ENCODE results near the gene SCAP. TPM values are rescaled to one million over a fixed set of nuclear protein-coding genes. Genes with fewer than 3 reads are reported as not detected.
"Not testable (repeated sequence)": the region's sequence is repeated elsewhere in the genome, so short reads cannot be mapped to it uniquely, and the experiment has no call there.

The SCAP gene
- total and polyA plus RNA-seq, 2 donors: 31.7 to 40.5 TPM

DNA sequence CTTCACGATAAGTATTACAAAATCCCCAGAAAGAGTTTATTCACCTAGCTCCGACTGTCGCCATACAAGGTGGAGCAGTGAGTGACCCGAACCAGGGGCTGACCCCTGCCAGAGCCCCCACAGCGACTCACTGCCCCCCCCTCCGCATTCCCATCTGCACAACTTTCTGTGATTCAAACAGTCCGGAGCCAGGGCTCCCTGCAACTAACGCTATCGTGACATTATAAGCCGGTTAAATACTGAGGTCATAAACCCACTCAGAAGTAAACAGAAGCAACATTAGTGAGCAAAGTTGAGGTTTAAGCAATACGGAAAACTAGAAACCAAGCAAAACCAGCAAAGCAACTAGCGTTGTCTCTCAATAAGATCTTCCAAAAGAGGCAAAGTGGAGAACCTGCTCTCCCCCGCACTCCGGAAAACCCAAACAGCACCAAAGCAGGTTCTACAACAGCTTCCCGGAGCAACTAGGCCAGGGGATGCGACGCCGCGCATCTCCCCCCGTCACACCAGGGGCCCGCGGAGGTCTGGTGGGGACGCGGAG, 642 bp downstream of the SCAP start:
- H3K9me3 ChIP-seq (ENCODE audit: control insufficient read depth in 2 of 2, insufficient read depth in 1 of 2, low read length in 1 of 2): no peaks in the 10 kb centered on the region
- DNase-seq (ENCODE audit: low read depth in 6 of 9, low spot score in 9 of 9): peak in 4 of 9 donors; percentile 15 to 66 (median 35)
- H3K4me3 ChIP-seq (ENCODE audit: low read length in 2 of 2): peak overlapping the region; percentile 63 to 98
- under 1% methylated on average over 24 of the region's 24 CpGs for WGBS
- no peaks in the 10 kb centered on the region for H3K27me3 ChIP-seq (ENCODE audit: control insufficient read depth in 2 of 2, insufficient read depth in 1 of 2, low read length in 1 of 2)
- H3K4me1 ChIP-seq (ENCODE audit: control insufficient read depth in 2 of 2, insufficient read depth in 2 of 2, low read length in 2 of 2): peaks cover 8 to 11% of the 10 kb centered on the region in 2 donors
- peak overlapping the region; percentile 54 to 91 for H3K27ac ChIP-seq (ENCODE audit: low read depth in 1 of 2, low read length in 1 of 2)
- H3K36me3 ChIP-seq (ENCODE audit: control insufficient read depth in 2 of 2, insufficient read depth in 2 of 2, low read length in 1 of 2): no peaks in the 10 kb centered on the region

DNA sequence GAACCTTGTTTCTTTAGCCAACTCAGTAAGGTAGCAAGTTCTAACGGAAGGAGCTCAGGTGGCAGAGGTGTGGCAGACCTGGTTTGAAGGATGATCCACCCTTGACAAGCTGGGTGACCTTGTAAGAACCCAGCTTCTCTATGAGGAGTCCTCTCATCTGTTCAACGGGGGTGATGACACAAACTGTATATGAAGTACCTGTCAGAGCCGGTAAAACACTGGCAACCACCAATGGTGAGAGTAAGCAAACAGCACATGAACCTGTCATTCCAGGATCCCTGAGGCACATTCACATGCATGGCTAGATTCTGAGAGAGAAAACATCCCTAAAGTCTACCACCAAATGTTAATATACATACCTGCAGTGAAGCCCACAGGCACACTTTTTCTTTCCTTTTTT, 2.4 kb downstream of the SCAP start:
- peaks cover 0 to 3% of the 10 kb centered on the region in 2 donors for H3K36me3 ChIP-seq (ENCODE audit: control insufficient read depth in 2 of 2, insufficient read depth in 2 of 2, low read length in 1 of 2)
- DNase-seq (ENCODE audit: low read depth in 6 of 9, low spot score in 9 of 9): no peak
- no peak overlapping the region for H3K27ac ChIP-seq (ENCODE audit: low read depth in 1 of 2, low read length in 1 of 2)
- H3K4me3 ChIP-seq (ENCODE audit: low read length in 2 of 2): no peak overlapping the region
- 87% methylated on average over 3 of the region's 3 CpGs for WGBS
- no peaks in the 10 kb centered on the region for H3K27me3 ChIP-seq (ENCODE audit: control insufficient read depth in 2 of 2, insufficient read depth in 1 of 2, low read length in 1 of 2)
- peaks cover 8 to 11% of the 10 kb centered on the region in 2 donors for H3K4me1 ChIP-seq (ENCODE audit: control insufficient read depth in 2 of 2, insufficient read depth in 2 of 2, low read length in 2 of 2)
- H3K9me3 ChIP-seq (ENCODE audit: control insufficient read depth in 2 of 2, insufficient read depth in 1 of 2, low read length in 1 of 2): peaks cover 0 to 4% of the 10 kb centered on the region in 2 donors

DNA sequence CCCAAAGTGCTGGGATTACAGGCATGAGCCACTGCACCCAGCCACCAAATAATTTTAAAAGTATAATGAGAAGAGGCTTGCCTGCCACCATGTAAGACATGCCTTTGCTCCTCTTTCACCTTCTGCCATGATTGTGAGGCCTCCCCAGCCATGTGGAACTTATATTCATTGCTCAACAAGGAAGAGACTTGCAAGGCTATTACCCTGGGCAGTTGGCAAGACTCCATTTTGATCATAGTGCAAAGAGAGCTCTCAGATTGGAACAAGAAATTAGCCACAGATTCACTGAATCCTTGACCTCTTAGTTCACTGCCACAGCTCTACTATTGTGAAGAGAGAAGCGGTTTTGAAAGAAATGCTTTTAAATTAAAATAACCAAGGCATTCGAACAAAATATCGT, 6.1 kb downstream of the SCAP start:
- no peak overlapping the region for H3K27ac ChIP-seq (ENCODE audit: low read depth in 1 of 2, low read length in 1 of 2)
- no peak overlapping the region for H3K4me3 ChIP-seq (ENCODE audit: low read length in 2 of 2)
- no peak for DNase-seq (ENCODE audit: low read depth in 6 of 9, low spot score in 9 of 9)
- peaks cover 3 to 6% of the 10 kb centered on the region in 2 donors for H3K4me1 ChIP-seq (ENCODE audit: control insufficient read depth in 2 of 2, insufficient read depth in 2 of 2, low read length in 2 of 2)
- H3K36me3 ChIP-seq (ENCODE audit: control insufficient read depth in 2 of 2, insufficient read depth in 2 of 2, low read length in 1 of 2): peaks cover 0 to 3% of the 10 kb centered on the region in 2 donors
- 85% methylated on average over 3 of the region's 3 CpGs for WGBS
- H3K27me3 ChIP-seq (ENCODE audit: control insufficient read depth in 2 of 2, insufficient read depth in 1 of 2, low read length in 1 of 2): no peaks in the 10 kb centered on the region
- peaks cover 0 to 4% of the 10 kb centered on the region in 2 donors for H3K9me3 ChIP-seq (ENCODE audit: control insufficient read depth in 2 of 2, insufficient read depth in 1 of 2, low read length in 1 of 2)

DNA sequence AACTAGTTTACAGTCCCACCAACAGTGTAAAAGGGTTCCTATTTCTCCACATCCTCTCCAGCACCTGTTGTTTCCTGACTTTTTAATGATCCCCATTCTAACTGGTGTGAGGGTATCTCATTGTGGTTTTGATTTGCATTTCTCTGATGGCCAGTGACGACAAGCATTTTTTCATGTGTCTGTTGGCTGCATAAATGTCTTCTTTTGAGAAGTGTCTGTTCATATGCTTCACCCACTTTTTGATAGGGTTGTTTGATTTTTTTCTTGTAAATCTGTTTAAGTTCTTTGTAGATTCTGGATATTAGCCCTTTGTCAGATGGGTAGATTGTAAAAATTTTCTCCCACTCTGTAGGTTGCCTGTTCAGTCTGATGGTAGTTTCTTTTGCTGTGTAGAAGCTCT, 7.4 kb downstream of the SCAP start:
- H3K27ac ChIP-seq (ENCODE audit: low read depth in 1 of 2, low read length in 1 of 2); H3K27me3 ChIP-seq (ENCODE audit: control insufficient read depth in 2 of 2, insufficient read depth in 1 of 2, low read length in 1 of 2); H3K9me3 ChIP-seq (ENCODE audit: control insufficient read depth in 2 of 2, insufficient read depth in 1 of 2, low read length in 1 of 2); H3K4me3 ChIP-seq (ENCODE audit: low read length in 2 of 2); DNase-seq (ENCODE audit: low read depth in 6 of 9, low spot score in 9 of 9); H3K36me3 ChIP-seq (ENCODE audit: control insufficient read depth in 2 of 2, insufficient read depth in 2 of 2, low read length in 1 of 2); H3K4me1 ChIP-seq (ENCODE audit: control insufficient read depth in 2 of 2, insufficient read depth in 2 of 2, low read length in 2 of 2): not testable (repeated sequence)
- WGBS: 100% methylated on average over 1 of the region's 1 CpG

DNA sequence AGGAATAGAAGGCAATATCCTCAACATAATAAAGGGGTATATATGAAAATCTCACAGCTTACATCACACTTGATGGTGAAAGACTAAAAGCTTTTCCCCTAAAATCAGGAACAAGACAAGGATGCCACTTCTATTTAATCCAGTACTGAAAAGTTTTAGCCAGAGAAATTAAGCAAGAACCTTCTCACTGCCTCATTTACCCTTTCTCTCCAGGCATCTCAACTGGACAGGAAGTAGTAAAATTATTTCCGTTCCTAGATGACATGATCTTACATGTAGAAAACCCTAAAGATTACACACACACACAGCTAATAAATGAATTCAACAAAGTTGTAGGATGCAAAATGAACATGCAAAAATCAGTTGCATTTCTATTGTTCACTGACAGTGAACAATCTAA, 11.2 kb downstream of the SCAP start:
- Histone ChIP-seq H3K36me3 (ENCODE audit: control insufficient read depth in 2 of 2, insufficient read depth in 2 of 2, low read length in 1 of 2) (peaks cover 0 to 3% of the 10 kb centered on the region in 2 donors), H3K27ac (ENCODE audit: low read depth in 1 of 2, low read length in 1 of 2) (no peak overlapping the region), H3K4me3 (ENCODE audit: low read length in 2 of 2) (no peak overlapping the region), H3K4me1 (ENCODE audit: control insufficient read depth in 2 of 2, insufficient read depth in 2 of 2, low read length in 2 of 2) (no peaks in the 10 kb centered on the region), H3K9me3 (ENCODE audit: control insufficient read depth in 2 of 2, insufficient read depth in 1 of 2, low read length in 1 of 2) (peaks cover 0 to 11% of the 10 kb centered on the region in 2 donors), H3K27me3 (ENCODE audit: control insufficient read depth in 2 of 2, insufficient read depth in 1 of 2, low read length in 1 of 2) (no peaks in the 10 kb centered on the region)
- 84% methylated on average over 1 of the region's 1 CpG for WGBS
- no peak for DNase-seq (ENCODE audit: low read depth in 6 of 9, low spot score in 9 of 9)

DNA sequence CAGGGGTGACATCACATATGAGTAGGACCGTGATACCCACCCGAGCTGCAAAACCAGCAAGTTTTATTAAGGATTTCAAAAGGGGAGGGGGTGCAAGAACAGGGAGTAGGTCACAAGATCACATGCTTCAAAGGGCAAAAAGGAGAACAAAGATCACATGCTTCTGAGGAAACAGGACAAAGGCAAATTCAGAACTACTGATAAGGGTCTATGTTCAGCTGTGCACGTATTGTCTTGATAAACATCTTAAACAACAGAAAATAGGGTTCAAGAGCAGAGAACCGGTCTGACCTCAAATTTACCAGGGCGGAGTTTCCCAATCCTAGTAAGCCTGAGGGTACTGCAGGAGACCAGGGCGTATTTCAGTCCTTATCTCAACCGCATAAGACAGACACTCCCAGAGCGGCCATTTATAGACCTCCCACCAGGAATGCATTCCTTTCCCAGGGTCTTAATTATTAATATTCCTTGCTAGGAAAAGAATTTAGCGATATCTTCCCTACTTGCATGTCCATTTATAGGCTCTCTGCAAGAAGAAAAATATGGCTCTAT, 16.1 kb downstream of the SCAP start:
- H3K4me3 ChIP-seq (ENCODE audit: low read length in 2 of 2); H3K36me3 ChIP-seq (ENCODE audit: control insufficient read depth in 2 of 2, insufficient read depth in 2 of 2, low read length in 1 of 2); H3K4me1 ChIP-seq (ENCODE audit: control insufficient read depth in 2 of 2, insufficient read depth in 2 of 2, low read length in 2 of 2); DNase-seq (ENCODE audit: low read depth in 6 of 9, low spot score in 9 of 9); H3K27me3 ChIP-seq (ENCODE audit: control insufficient read depth in 2 of 2, insufficient read depth in 1 of 2, low read length in 1 of 2); H3K27ac ChIP-seq (ENCODE audit: low read depth in 1 of 2, low read length in 1 of 2): not testable (repeated sequence)
- peaks cover 0 to 13% of the 10 kb centered on the region in 2 donors for H3K9me3 ChIP-seq (ENCODE audit: control insufficient read depth in 2 of 2, insufficient read depth in 1 of 2, low read length in 1 of 2)
- WGBS: 90% methylated on average over 9 of the region's 9 CpGs

DNA sequence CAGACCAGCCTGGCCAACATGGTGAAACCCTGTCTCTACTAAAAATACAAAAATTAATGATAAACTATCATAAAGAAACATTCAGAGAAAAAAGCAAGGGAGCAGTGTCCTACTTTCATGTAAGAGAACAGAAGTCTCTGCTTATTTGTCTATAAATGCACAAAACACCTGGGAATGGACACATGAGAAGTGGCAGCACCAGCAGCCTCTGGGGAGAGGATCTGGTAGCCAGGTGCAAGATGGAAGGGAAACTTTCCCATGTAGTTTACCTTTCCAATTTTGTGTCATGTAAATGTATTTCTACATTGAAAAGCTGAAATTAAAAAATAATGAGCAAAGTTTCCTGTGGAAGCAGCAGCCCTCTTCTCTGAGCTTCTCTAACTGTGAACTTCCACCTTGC, 18.8 kb downstream of the SCAP start:
- Histone ChIP-seq H3K27me3 (ENCODE audit: control insufficient read depth in 2 of 2, insufficient read depth in 1 of 2, low read length in 1 of 2) (no peaks in the 10 kb centered on the region), H3K9me3 (ENCODE audit: control insufficient read depth in 2 of 2, insufficient read depth in 1 of 2, low read length in 1 of 2) (peaks cover 0 to 13% of the 10 kb centered on the region in 2 donors), H3K4me1 (ENCODE audit: control insufficient read depth in 2 of 2, insufficient read depth in 2 of 2, low read length in 2 of 2) (no peaks in the 10 kb centered on the region), H3K36me3 (ENCODE audit: control insufficient read depth in 2 of 2, insufficient read depth in 2 of 2, low read length in 1 of 2) (no peaks in the 10 kb centered on the region), H3K4me3 (ENCODE audit: low read length in 2 of 2) (no peak overlapping the region), H3K27ac (ENCODE audit: low read depth in 1 of 2, low read length in 1 of 2) (no peak overlapping the region)
- no peak for DNase-seq (ENCODE audit: low read depth in 6 of 9, low spot score in 9 of 9)

DNA sequence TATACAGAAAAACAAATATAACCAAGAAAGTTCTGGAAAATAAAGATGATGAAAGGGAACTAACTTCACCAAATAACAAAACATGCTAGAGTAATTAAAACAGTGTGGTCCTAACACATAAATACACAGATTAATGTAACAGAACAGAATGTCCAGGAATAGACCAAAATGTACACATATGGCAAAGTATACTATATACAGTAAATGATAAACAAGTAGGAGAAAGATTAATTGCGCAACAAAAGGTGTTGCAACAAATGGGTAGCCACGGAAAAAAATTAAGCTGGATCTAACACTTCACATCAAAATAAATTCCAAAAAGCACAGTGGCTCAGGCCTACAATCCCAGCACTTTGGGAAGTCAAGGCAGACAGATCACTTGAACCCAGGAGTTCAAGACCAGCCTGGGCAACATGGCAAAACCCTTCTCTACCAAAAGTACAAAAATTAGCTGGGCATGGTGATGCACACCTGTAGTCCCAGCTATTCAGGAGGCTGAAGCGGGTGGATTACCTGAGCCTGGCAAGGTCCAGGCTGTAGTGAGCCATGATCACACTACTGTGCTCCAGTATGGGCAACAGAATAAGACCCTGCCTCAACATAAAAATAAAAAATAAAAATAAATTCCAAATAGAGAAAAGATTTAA, 19.8 kb downstream of the SCAP start:
- WGBS: 96% methylated on average over 3 of the region's 3 CpGs
- peaks cover 0 to 13% of the 10 kb centered on the region in 2 donors for H3K9me3 ChIP-seq (ENCODE audit: control insufficient read depth in 2 of 2, insufficient read depth in 1 of 2, low read length in 1 of 2)
- H3K27ac ChIP-seq (ENCODE audit: low read depth in 1 of 2, low read length in 1 of 2): no peak overlapping the region
- no peak overlapping the region for H3K4me3 ChIP-seq (ENCODE audit: low read length in 2 of 2)
- H3K36me3 ChIP-seq (ENCODE audit: control insufficient read depth in 2 of 2, insufficient read depth in 2 of 2, low read length in 1 of 2): no peaks in the 10 kb centered on the region
- no peaks in the 10 kb centered on the region for H3K4me1 ChIP-seq (ENCODE audit: control insufficient read depth in 2 of 2, insufficient read depth in 2 of 2, low read length in 2 of 2)
- H3K27me3 ChIP-seq (ENCODE audit: control insufficient read depth in 2 of 2, insufficient read depth in 1 of 2, low read length in 1 of 2): no peaks in the 10 kb centered on the region
- no peak for DNase-seq (ENCODE audit: low read depth in 6 of 9, low spot score in 9 of 9)

DNA sequence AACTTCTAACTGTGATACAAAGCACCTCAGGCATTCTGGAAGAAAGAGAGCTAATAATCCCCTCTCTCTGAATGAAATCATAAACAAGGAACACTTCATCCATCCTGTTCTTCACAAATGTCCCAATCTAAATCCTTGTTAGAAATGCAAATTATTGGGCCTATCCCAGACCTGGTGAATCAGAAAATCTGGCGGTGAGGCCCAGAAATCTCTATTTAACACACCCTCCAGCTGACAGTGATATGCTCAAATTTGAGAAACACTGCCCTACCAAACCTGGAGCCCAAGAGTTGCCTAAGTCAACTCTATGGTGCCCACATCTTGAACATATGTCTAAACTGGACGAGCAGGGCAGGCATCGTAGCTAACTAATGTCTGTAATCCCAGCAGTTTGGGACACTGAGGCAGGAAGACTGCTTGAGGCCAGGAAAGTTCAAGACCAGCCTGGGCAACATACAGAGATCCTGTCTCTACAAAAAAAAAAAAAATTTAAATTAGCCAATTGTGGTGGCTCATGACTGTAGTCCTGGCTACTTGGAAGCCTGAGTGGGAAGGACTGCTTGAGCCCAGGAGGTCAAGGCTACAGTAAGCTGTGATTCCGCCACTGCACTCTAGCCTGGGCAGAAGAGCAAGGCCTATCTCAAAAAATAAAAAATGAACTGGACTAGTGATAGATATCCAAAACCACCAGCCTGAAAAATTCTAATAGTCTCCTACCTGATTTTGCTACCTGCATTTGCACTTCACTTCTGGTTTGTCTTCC, 23.1 kb downstream of the SCAP start:
- Histone ChIP-seq H3K27ac (ENCODE audit: low read depth in 1 of 2, low read length in 1 of 2) (no peak overlapping the region), H3K4me1 (ENCODE audit: control insufficient read depth in 2 of 2, insufficient read depth in 2 of 2, low read length in 2 of 2) (no peaks in the 10 kb centered on the region), H3K36me3 (ENCODE audit: control insufficient read depth in 2 of 2, insufficient read depth in 2 of 2, low read length in 1 of 2) (no peaks in the 10 kb centered on the region), H3K9me3 (ENCODE audit: control insufficient read depth in 2 of 2, insufficient read depth in 1 of 2, low read length in 1 of 2) (no peaks in the 10 kb centered on the region), H3K4me3 (ENCODE audit: low read length in 2 of 2) (no peak overlapping the region), H3K27me3 (ENCODE audit: control insufficient read depth in 2 of 2, insufficient read depth in 1 of 2, low read length in 1 of 2) (no peaks in the 10 kb centered on the region)
- DNase-seq (ENCODE audit: low read depth in 6 of 9, low spot score in 9 of 9): no peak
- WGBS: 97% methylated on average over 4 of the region's 4 CpGs
